ENCODE data around the gene AOC2. TPM values are rescaled to one million over a fixed set of nuclear protein-coding genes. Genes with fewer than 3 reads are reported as not detected.
"Not testable (repeated sequence)": the region's sequence is repeated elsewhere in the genome, so short reads cannot be mapped to it uniquely, and the experiment has no call there.

The AOC2 gene
- total RNA-seq, 1 experiment from 2014 or later = 7.1 TPM

DNA sequence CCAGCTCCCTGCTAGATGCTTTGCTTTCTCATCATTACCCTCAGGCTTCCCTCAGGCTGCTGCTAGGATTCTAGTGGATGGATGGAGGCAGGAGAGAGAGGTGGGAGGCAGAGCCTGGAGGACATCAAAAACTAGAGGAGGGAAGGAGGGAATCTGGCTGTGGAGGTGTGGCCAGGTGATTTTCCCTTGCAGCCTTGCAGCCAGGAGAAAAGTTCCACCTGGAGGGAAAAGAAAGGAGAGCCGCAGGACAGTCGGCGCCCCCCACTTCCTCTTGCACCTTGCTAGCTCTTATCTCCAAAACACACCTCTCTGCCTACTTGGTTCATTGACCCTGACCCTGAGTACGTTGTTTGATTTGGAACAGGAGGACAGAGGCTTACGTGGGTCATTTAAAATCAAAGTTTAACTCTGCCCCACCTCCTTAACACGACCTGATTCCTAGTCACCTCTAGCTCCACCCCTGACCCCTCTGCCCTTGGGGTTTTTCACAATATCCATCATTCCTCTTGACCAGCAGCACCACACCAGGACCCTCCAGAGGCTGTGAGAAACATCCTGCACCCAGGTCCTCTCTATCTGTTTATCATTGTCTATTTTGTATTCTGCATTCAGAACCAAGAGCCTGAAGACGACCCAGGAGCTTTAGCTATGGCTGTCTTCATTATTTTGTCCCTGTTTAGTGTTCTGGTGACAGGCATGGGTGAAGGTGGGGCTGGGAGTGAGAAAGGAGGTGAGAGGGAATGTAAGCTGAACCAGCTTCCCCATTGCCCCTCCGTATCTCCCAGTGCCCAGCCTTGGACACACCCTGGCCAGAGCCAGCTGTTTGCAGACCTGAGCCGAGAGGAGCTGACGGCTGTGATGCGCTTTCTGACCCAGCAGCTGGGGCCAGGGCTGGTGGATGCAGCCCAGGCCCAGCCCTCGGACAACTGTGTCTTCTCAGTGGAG lies 22.5 kb downstream of the AOC2 start:
- TF ChIP-seq CTCF (conservative IDR thresholded peaks at IDR 0.05) = no peak
- DNase-seq = no peak

GRCh38 chr17:42867694-42868261 lies 23.4 kb downstream of the AOC2 start:
- DNase-seq; H3K56ac ChIP-seq (ENCODE audit: insufficient read length, low read depth, low read length); H3K4ac ChIP-seq (ENCODE audit: low read depth, low read length); H4K91ac ChIP-seq (ENCODE audit: insufficient read length, low read depth, low read length); H3K23me2 ChIP-seq (ENCODE audit: insufficient read length, low read depth, low read length, poor library complexity, severe bottlenecking); H3K27me3 Mint-ChIP-seq (ENCODE audit: low read depth); H3K79me1 ChIP-seq (ENCODE audit: insufficient read depth, low read depth, low read length, poor library complexity, severe bottlenecking); H2BK12ac ChIP-seq (ENCODE audit: insufficient read length, low read depth, low read length); H2AFZ ChIP-seq (ENCODE audit: low read length); H3T11ph ChIP-seq (ENCODE audit: low read length); H3K4me2 ChIP-seq (ENCODE audit: insufficient read depth, insufficient read length, low read length); H3K4me1 ChIP-seq (ENCODE audit: insufficient read depth, low read length); H3K9me3 ChIP-seq (ENCODE audit: control insufficient read depth, low read depth, low read length); H3K9ac ChIP-seq (ENCODE audit: extremely low read depth, insufficient read length, low read length); H3K27ac Mint-ChIP-seq; H3K27me3 ChIP-seq (ENCODE audit: insufficient read depth, low read length); H3K18ac ChIP-seq (ENCODE audit: insufficient read length, low read depth, low read length); H4K5ac ChIP-seq (ENCODE audit: insufficient read length, low read depth, low read length); H2BK120ac ChIP-seq (ENCODE audit: low read depth, low read length, poor library complexity, severe bottlenecking); H3K23ac ChIP-seq (ENCODE audit: insufficient read length, low read depth, low read length); H2BK5ac ChIP-seq (ENCODE audit: insufficient read length, low read length); H3K36me3 Mint-ChIP-seq (ENCODE audit: insufficient read depth in 1 of 3, low read depth in 3 of 3); H3K4me3 Mint-ChIP-seq; H3K79me2 ChIP-seq (ENCODE audit: insufficient read depth, low read length); H2BK15ac ChIP-seq (ENCODE audit: low read depth, low read length); H2AK5ac ChIP-seq (ENCODE audit: insufficient read length, low read length); H2BK20ac ChIP-seq (ENCODE audit: low read depth, low read length, poor library complexity, severe bottlenecking); H3K14ac ChIP-seq (ENCODE audit: insufficient read depth, low read length); H3K27ac ChIP-seq (ENCODE audit: insufficient read length, low read depth, low read length); H4K8ac ChIP-seq (replicated peaks; ENCODE audit: insufficient read length, low read depth, low read length); H4K20me1 ChIP-seq (ENCODE audit: control insufficient read depth, insufficient read depth, insufficient read length): not testable (repeated sequence)
- peaks cover 10 to 19% of the 10 kb centered on the region in 2 experiments for H3K4me1 Mint-ChIP-seq
- WGBS (ENCODE audit: extremely low coverage, insufficient read length, low lambda C conversion rate) = no CpG with 5 or more reads among the region's 21 CpGs
- H3K9me3 Mint-ChIP-seq = peaks cover 20 to 21% of the 10 kb centered on the region in 2 experiments

More for the DNA sequence above, 22.5 kb downstream of the AOC2 start:
- Histone ChIP-seq H3K27ac (ENCODE audit: insufficient read length, low read depth, low read length) (no peak overlapping the region), H3K79me1 (ENCODE audit: insufficient read depth, low read depth, low read length, poor library complexity, severe bottlenecking) (no peaks in the 10 kb centered on the region), H3K4me1 (ENCODE audit: insufficient read depth, low read length) (no peaks in the 10 kb centered on the region), H2BK20ac (ENCODE audit: low read depth, low read length, poor library complexity, severe bottlenecking) (no peak overlapping the region), H3K14ac (ENCODE audit: insufficient read depth, low read length) (no peak overlapping the region; the same call in 1 of the 2 replicates), H4K20me1 (ENCODE audit: control insufficient read depth, insufficient read depth, insufficient read length) (no peaks in the 10 kb centered on the region), H2AK5ac (ENCODE audit: insufficient read length, low read length) (no peak overlapping the region), H3K4me2 (ENCODE audit: insufficient read depth, insufficient read length, low read length) (no peak overlapping the region), H3K56ac (ENCODE audit: insufficient read length, low read depth, low read length) (no peak overlapping the region), H3K9me3 (ENCODE audit: control insufficient read depth, low read depth, low read length) (no peaks in the 10 kb centered on the region), H2BK15ac (ENCODE audit: low read depth, low read length) (no peak overlapping the region), H3K27me3 (ENCODE audit: insufficient read depth, low read length) (no peaks in the 10 kb centered on the region), H3K18ac (ENCODE audit: insufficient read length, low read depth, low read length) (no peak overlapping the region), H4K91ac (ENCODE audit: insufficient read length, low read depth, low read length) (no peak overlapping the region), H2BK120ac (ENCODE audit: low read depth, low read length, poor library complexity, severe bottlenecking) (no peak overlapping the region), H4K8ac (replicated peaks; ENCODE audit: insufficient read length, low read depth, low read length) (no peak overlapping the region), H4K5ac (ENCODE audit: insufficient read length, low read depth, low read length) (no peak overlapping the region), H3K23me2 (ENCODE audit: insufficient read length, low read depth, low read length, poor library complexity, severe bottlenecking) (no peaks in the 10 kb centered on the region), H3K79me2 (ENCODE audit: insufficient read depth, low read length) (no peaks in the 10 kb centered on the region), H2BK5ac (ENCODE audit: insufficient read length, low read length) (no peak overlapping the region), H3T11ph (ENCODE audit: low read length) (no peak overlapping the region), H3K9ac (ENCODE audit: extremely low read depth, insufficient read length, low read length) (no peak overlapping the region), H3K4ac (ENCODE audit: low read depth, low read length) (no peak overlapping the region), H2AFZ (ENCODE audit: low read length) (no peak overlapping the region), H3K23ac (ENCODE audit: insufficient read length, low read depth, low read length) (no peak overlapping the region), H2BK12ac (ENCODE audit: insufficient read length, low read depth, low read length) (no peak overlapping the region)
- no CpG with 5 or more reads among the region's 12 CpGs for WGBS (ENCODE audit: extremely low coverage, insufficient read length, low lambda C conversion rate)
- peak overlapping the region in 1 of 3 experiments; percentile 49; a peak in 1 of 7 replicates for H3K27ac Mint-ChIP-seq
- peaks cover 0 to 9% (median 7%) of the 10 kb centered on the region in 3 experiments; a peak in 6 of 7 replicates for H3K36me3 Mint-ChIP-seq (ENCODE audit: insufficient read depth in 1 of 3, low read depth in 3 of 3)
- peaks cover 10 to 19% of the 10 kb centered on the region in 2 experiments for H3K4me1 Mint-ChIP-seq
- H3K9me3 Mint-ChIP-seq = peaks cover 20% of the 10 kb centered on the region in 2 experiments
- peaks cover 9% of the 10 kb centered on the region for H3K27me3 Mint-ChIP-seq (ENCODE audit: low read depth)
- no peak overlapping the region for H3K4me3 Mint-ChIP-seq

Measured in H9 (cell line).